PC-3 (cell line): ENCODE measurements around the gene GPR108. TPM values are rescaled to one million over a fixed set of nuclear protein-coding genes. Genes with fewer than 3 reads are reported as not detected.
"Not testable (repeated sequence)": the region's sequence is repeated elsewhere in the genome, so short reads cannot be mapped to it uniquely, and the experiment has no call there.

Source experiments
- ATAC-seq: fragments of 200-7000 bp; cut with Tn5 transposase; 2 replicates; pipeline ENCODE4 v1.9.1; 2020; ENCODE audit warnings: mild to moderate bottlenecking, moderate library complexity
- BruUV-seq: library from RNA; stranded (reverse); fragments of 400-500 nt; replicated peaks from 2 replicates; lab custom pipeline; 2021; lab: Mats Ljungman, UMichigan
- CTCF ChIA-PET: fragments of 300-600 bp; sonication (Branson Sonifier 250); formaldehyde crosslinking; loops from one replicate; lab custom pipeline; 2022; ENCODE audit warnings: antibody characterized with exemption; lab: Charles Lee
- POLR2A ChIA-PET: fragments of 300-600 bp; sonication (Branson Sonifier 250); formaldehyde crosslinking; loops from one replicate; lab custom pipeline; 2022; ENCODE audit warnings: antibody characterized with exemption; ENCODE audit not compliant: unreplicated experiment; lab: Charles Lee
- DNase-seq: peaks from one replicate; pipeline ENCODE4 v3.0.0-alpha.2; 2015
- H2AFZ ChIP-seq: fragments of 300-600 bp; sonication (generic); 2 replicates; pipeline ENCODE4 v1.6.0; 2016; ENCODE audit warnings: antibody characterized with exemption, low read length
- H3F3A ChIP-seq: fragments of 300-600 bp; sonication (generic); one replicate; pipeline ENCODE4 v1.6.0; 2017; ENCODE audit warnings: antibody characterized with exemption, low read length, control low read depth, mild to moderate bottlenecking; ENCODE audit not compliant: unreplicated experiment
- H3K27ac ChIP-seq: fragments of 300-600 bp; sonication (generic); 2 replicates; pipeline ENCODE4 v1.5.1; 2016; ENCODE audit warnings: mild to moderate bottlenecking, low read length
- H3K27me3 ChIP-seq: fragments of 300-600 bp; sonication (generic); 2 replicates; pipeline ENCODE4 v1.6.1; 2016; ENCODE audit warnings: low read length, mixed read lengths
- H3K36me3 ChIP-seq: fragments of 300-600 bp; sonication (generic); 2 replicates; pipeline ENCODE4 v1.6.1; 2016; ENCODE audit warnings: low read depth, mixed run types, low read length, mixed read lengths
- H3K4me1 ChIP-seq: fragments of 300-600 bp; sonication (generic); 2 replicates; pipeline ENCODE4 v1.5.1; 2016; ENCODE audit warnings: low read length; ENCODE audit not compliant: insufficient read depth
- H3K4me2 ChIP-seq: fragments of 300-600 bp; sonication (generic); 2 replicates; pipeline ENCODE4 v1.6.0; 2016; ENCODE audit warnings: low read length
- H3K4me3 ChIP-seq: fragments of 300-600 bp; sonication (generic); 2 replicates; pipeline ENCODE4 v1.5.1; 2016; ENCODE audit warnings: mild to moderate bottlenecking, low read length, mixed read lengths
- H3K79me2 ChIP-seq: fragments of 300-600 bp; sonication (generic); 2 replicates; pipeline ENCODE4 v1.6.1; 2017; ENCODE audit warnings: low read length, mixed read lengths
- H3K9ac ChIP-seq: fragments of 300-600 bp; sonication (generic); 2 replicates; pipeline ENCODE4 v1.6.0; 2016; ENCODE audit warnings: mild to moderate bottlenecking, low read length
- H3K9me2 ChIP-seq: fragments of 300-600 bp; sonication (generic); replicated peaks from 2 replicates; pipeline ENCODE4 v1.6.1; 2016; ENCODE audit warnings: mixed run types, low read length, mixed read lengths
- H3K9me3 ChIP-seq: fragments of 300-600 bp; sonication (generic); 2 replicates; pipeline ENCODE4 v1.6.1; 2016; ENCODE audit warnings: low read length, mixed read lengths
- H4K20me1 ChIP-seq: fragments of 300-600 bp; sonication (generic); 2 replicates; pipeline ENCODE4 v1.6.1; 2016; ENCODE audit warnings: low read length, mixed read lengths
- EZH2 ChIP-seq: fragments of 300-600 bp; sonication (generic); IDR thresholded peaks from one replicate; pipeline ENCODE4 v1.6.1; 2017; ENCODE audit warnings: antibody characterized with exemption, mild to moderate bottlenecking, low read length; ENCODE audit not compliant: unreplicated experiment
- EZH2phosphoT487 ChIP-seq: fragments of 300-600 bp; sonication (generic); IDR thresholded peaks from 2 replicates; pipeline ENCODE4 v1.6.1; 2018; ENCODE audit warnings: mild to moderate bottlenecking, antibody characterized with exemption, low read length, borderline replicate concordance
- intact Hi-C: fragments of 100-400 bp; cut with micrococcal nuclease; formaldehyde crosslinking; loops from 2 replicates; pipeline ENCODE4 v1.9.0; 2023
- total RNA-seq: library from RNA; depleted of rRNA; stranded (reverse); fragments of >200 nt; gene quantifications from 2 replicates; pipeline ENCODE4 v1.2.3, GENCODE V29; 2014
- TF ChIP-seq, protein P1 (sequence below): fragments of 300-600 bp; sonication (generic); conservative IDR thresholded peaks from 2 replicates; pipeline ENCODE4 v1.5.1; 2017; ENCODE audit warnings: antibody characterized with exemption, low read depth, mild to moderate bottlenecking, low read length

GPR108 gene
- total RNA-seq, 1 experiment from 2014 or later, result 78.7 TPM

DNA sequence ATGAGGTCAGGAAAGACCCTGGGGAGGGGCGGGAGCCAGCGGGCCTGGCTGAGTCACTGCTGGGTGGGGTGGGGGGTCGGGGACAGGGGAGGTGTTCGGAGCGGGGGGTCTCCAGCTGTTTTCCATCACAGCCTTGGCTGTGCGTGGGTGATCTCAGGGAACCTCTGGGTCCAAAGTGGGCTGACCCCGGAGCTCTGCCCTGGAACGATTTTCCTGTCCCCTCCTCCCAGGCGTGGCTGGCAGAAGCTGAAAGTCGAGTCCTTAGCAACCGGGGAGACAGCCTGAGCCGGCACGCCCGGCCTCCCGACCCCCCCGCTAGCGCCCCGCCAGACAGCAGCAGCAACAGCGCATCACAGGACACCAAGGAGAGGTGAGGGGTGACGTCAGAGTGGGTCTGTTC is 12.7 kb upstream of the GPR108 start:
- Histone ChIP-seq H3K27ac (no peak overlapping the region), H3F3A (no peaks in the 10 kb centered on the region), H3K36me3 (peaks cover 69% of the 10 kb centered on the region), H3K9me2 (no peaks in the 10 kb centered on the region), H3K9me3 (no peaks in the 10 kb centered on the region), H3K4me2 (no peak overlapping the region), H3K4me1 (peaks cover 7% of the 10 kb centered on the region), H3K27me3 (no peaks in the 10 kb centered on the region), H3K4me3 (no peak overlapping the region), H2AFZ (no peak overlapping the region), H4K20me1 (no peaks in the 10 kb centered on the region), H3K9ac (no peak overlapping the region), H3K79me2 (peaks cover 9% of the 10 kb centered on the region; the same call in 1 of the 2 replicates)
- POLR2A ChIA-PET, result no interaction called here
- CTCF ChIA-PET, result interaction anchor here (0.7 kb wide), 1 partner anchor 233 kb away, joined by 3 read pairs; no protein-coding TSS in a partner anchor
- no peak for TF ChIP-seq EZH2
- no peak for TF ChIP-seq EZH2phosphoT487
- TF ChIP-seq, protein P1, sequence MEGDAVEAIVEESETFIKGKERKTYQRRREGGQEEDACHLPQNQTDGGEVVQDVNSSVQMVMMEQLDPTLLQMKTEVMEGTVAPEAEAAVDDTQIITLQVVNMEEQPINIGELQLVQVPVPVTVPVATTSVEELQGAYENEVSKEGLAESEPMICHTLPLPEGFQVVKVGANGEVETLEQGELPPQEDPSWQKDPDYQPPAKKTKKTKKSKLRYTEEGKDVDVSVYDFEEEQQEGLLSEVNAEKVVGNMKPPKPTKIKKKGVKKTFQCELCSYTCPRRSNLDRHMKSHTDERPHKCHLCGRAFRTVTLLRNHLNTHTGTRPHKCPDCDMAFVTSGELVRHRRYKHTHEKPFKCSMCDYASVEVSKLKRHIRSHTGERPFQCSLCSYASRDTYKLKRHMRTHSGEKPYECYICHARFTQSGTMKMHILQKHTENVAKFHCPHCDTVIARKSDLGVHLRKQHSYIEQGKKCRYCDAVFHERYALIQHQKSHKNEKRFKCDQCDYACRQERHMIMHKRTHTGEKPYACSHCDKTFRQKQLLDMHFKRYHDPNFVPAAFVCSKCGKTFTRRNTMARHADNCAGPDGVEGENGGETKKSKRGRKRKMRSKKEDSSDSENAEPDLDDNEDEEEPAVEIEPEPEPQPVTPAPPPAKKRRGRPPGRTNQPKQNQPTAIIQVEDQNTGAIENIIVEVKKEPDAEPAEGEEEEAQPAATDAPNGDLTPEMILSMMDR, result no peak
- intact Hi-C loops, result no loop called here
- no peak for DNase-seq
- ATAC-seq, result no peak
- no TSS peak for BruUV-seq

DNA sequence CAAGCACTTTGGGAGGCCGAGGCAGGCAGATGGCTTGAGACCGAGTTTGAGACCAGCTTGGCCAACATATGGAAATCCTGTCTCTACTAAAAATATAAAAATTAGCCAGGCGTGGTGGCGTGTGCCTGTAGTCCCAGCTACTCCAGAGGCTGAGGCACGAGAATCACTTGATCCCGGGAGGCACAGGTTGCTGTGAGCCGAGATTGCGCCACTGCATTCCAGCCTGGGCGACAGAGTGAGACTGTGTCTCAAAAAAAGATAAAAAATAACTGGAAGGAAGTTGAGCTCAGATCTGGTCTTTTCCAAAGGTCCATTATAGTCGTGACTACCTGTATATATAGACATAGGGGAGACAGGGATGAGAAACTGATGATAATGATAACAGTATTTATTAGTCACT is 11.2 kb upstream of the GPR108 start:
- Histone ChIP-seq H3K4me1 (peaks cover 22% of the 10 kb centered on the region), H3K36me3 (peaks cover 61% of the 10 kb centered on the region)
- H3K27me3 ChIP-seq, BruUV-seq, H2AFZ ChIP-seq, H3K4me2 ChIP-seq, ATAC-seq, H3K4me3 ChIP-seq, DNase-seq, H3K9me3 ChIP-seq, H3K9ac ChIP-seq, H3F3A ChIP-seq, H3K9me2 ChIP-seq, H3K79me2 ChIP-seq, H4K20me1 ChIP-seq, POLR2A ChIA-PET, H3K27ac ChIP-seq, CTCF ChIA-PET: not testable (repeated sequence)
- intact Hi-C loops, result loop anchor here (5.0 kb wide), 1 partner anchor 771 kb away; the partner anchor contains the start of gene RANBP3

DNA sequence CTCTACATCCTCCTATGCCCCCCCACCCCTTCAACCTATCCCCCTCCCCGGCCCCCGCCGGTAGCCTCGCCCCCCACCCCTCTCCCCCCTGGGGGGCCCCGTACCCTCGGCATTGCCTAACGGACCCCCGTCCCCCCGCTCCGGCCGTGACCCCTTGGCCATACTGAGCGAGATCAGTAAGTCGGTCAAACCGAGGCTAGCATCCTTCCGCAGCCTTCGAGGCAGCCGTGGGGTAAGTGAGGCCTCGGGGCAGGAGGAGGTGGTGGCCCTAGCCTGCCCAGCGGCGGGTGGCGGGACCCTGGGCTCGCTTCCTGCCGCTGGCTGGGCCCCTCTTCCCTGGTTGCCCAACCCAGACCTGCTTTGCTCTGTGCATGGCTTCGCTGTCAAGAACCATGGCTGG is 8.6 kb upstream of the GPR108 start:
- intact Hi-C loops, result loop anchor here (5.0 kb wide), 1 partner anchor 769 kb away; the partner anchor contains the start of gene RANBP3
- Histone ChIP-seq H3K36me3 (peaks cover 45% of the 10 kb centered on the region), H3K27me3 (no peaks in the 10 kb centered on the region), H3K79me2 (peaks cover 34% of the 10 kb centered on the region), H3K9ac (no peak overlapping the region), H3K4me3 (no peak overlapping the region), H3K4me1 (peaks cover 37% of the 10 kb centered on the region), H3K4me2 (no peak overlapping the region), H4K20me1 (no peaks in the 10 kb centered on the region), H3F3A (no peaks in the 10 kb centered on the region), H3K9me3 (no peaks in the 10 kb centered on the region), H3K9me2 (no peaks in the 10 kb centered on the region), H2AFZ (no peak overlapping the region), H3K27ac (no peak overlapping the region)
- CTCF ChIA-PET, result no interaction called here
- POLR2A ChIA-PET, result interaction anchor here (0.7 kb wide), 1 partner anchor 135 kb away, joined by 3 read pairs; no protein-coding TSS in a partner anchor
- no peak for ATAC-seq
- no TSS peak for BruUV-seq
- TF ChIP-seq, protein P1, result no peak
- no peak for TF ChIP-seq EZH2phosphoT487
- TF ChIP-seq EZH2, result no peak
- DNase-seq, result no peak
